OCI-LY3 (cell line): ENCODE results near the gene ABI3BP.

Experiments
- CTCF ChIP-seq: fragments of 200-600, 300-600 bp; sonication (generic); IDR thresholded peaks from 2 replicates; pipeline ENCODE4 v1.5.1; 2014; ENCODE audit warnings: antibody characterized with exemption, low read length, low read depth
- EZH2phosphoT487 ChIP-seq: fragments of 200-600 bp; shearing (Covaris generic); IDR thresholded peaks from 2 replicates; pipeline ENCODE4 v1.6.1; 2018; ENCODE audit warnings: antibody characterized with exemption, mixed run types, low read depth

DNA sequence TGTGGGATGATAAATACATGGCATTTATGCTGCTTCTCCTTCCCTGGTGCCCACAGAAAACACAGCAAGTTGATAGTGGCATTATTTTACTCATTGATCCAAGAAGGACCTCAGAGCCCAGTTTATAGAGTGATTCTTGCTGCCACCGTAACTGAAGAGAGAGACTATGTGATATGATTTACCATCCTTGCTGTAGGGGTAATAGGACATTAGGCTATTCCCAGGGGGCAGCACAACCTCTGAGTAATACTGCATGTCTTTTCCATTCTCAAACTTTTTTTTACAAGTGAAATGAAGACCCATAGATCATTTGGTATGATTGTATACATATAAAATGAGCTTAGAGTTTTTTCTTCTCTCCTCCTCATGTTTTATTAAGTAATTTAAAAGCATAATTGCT, 136.4 kb downstream of the ABI3BP start:
- TF ChIP-seq CTCF (no peak), EZH2phosphoT487 (no peak)
